AML-193 (cell line): ENCODE measurements around the gene SLC5A11.
A peak's percentile ranks its signal among the peaks of the same experiment; 100 is the strongest.
"Not testable (repeated sequence)": the region's sequence is repeated elsewhere in the genome, so short reads cannot be mapped to it uniquely, and the experiment has no call there.

ENCODE experiments used
- DNase-seq, 2 experiments: peaks; one replicate each; lab custom pipeline; 2025; lab: John Stamatoyannopoulos, UW

SLC5A11 gene

GRCh38 chr16:24836836-24837235 lies 8.9 kb upstream of the SLC5A11 start:
- no peak for DNase-seq

GRCh38 chr16:24837969-24838368 lies 7.8 kb upstream of the SLC5A11 start:
- DNase-seq = no peak

GRCh38 chr16:24838554-24839266 lies 7.1 kb upstream of the SLC5A11 start:
- DNase-seq = peak; percentile 50 to 54

GRCh38 chr16:24839347-24839972 lies 6.3 kb upstream of the SLC5A11 start:
- DNase-seq = no peak

GRCh38 chr16:24841291-24841690 lies 4.5 kb upstream of the SLC5A11 start:
- no peak for DNase-seq

GRCh38 chr16:24844101-24845030 lies 1.4 kb upstream of the SLC5A11 start:
- DNase-seq = no peak

- DNase-seq = not testable (repeated sequence)
Observed at GRCh38 chr16:24845031-24845365, 765 bp upstream of the SLC5A11 start.

- no peak for DNase-seq
Observed at GRCh38 chr16:24846548-24847357, 990 bp downstream of the SLC5A11 start.

- no peak for DNase-seq
Observed at GRCh38 chr16:24847358-24847664, 1.5 kb downstream of the SLC5A11 start.

- DNase-seq = no peak
Observed at GRCh38 chr16:24848065-24848464, 2.3 kb downstream of the SLC5A11 start.

GRCh38 chr16:24849641-24850040 lies 3.9 kb downstream of the SLC5A11 start:
- no peak for DNase-seq

- no peak for DNase-seq
Observed at GRCh38 chr16:24850289-24850938, 4.7 kb downstream of the SLC5A11 start.

- no peak for DNase-seq
Observed at GRCh38 chr16:24851700-24852099, 5.9 kb downstream of the SLC5A11 start.

- DNase-seq = no peak
Observed at GRCh38 chr16:24852281-24852721, 6.5 kb downstream of the SLC5A11 start.

- DNase-seq = no peak
Observed at GRCh38 chr16:24853169-24853824, 7.5 kb downstream of the SLC5A11 start.

GRCh38 chr16:24853830-24854229 lies 8.1 kb downstream of the SLC5A11 start:
- DNase-seq = no peak

GRCh38 chr16:24854607-24855171 lies 8.9 kb downstream of the SLC5A11 start:
- no peak for DNase-seq

- DNase-seq = no peak
Observed at GRCh38 chr16:24855678-24856077, 9.9 kb downstream of the SLC5A11 start.

- not testable (repeated sequence) for DNase-seq
Observed at GRCh38 chr16:24856871-24857270, 11.1 kb downstream of the SLC5A11 start.

- DNase-seq = peak; percentile 9 to 14
Observed at GRCh38 chr16:24858219-24859041, 12.7 kb downstream of the SLC5A11 start.
